ENCODE results near the gene TM9SF1. TPM values are rescaled to one million over a fixed set of nuclear protein-coding genes. Genes with fewer than 3 reads are reported as not detected.

Gene TM9SF1
- total RNA-seq, 1 donor, result 13.6 TPM

DNA sequence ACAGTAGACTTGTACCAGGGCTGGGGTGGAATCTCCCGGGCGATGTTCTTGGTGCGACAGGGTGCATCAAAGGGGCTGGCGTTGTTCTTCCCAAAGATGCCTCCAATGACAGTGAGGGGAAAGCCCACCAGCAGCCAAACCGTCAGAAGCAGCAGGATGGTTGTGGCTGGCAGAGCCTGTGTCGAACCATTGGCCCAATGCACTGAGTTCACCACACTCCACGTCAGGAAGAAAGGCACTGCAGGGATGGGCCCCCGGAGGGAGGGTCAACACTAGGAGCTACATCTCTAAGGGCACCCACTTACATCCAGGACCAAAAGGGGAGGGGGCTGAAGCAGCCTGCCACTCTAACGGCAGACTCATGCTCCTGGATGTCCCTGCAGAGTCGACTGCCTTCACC lies 4.8 kb downstream of the TM9SF1 start:
- H3K4me1 ChIP-seq (ENCODE audit: insufficient read depth, low read length), result peaks cover 37% of the 10 kb centered on the region

DNA sequence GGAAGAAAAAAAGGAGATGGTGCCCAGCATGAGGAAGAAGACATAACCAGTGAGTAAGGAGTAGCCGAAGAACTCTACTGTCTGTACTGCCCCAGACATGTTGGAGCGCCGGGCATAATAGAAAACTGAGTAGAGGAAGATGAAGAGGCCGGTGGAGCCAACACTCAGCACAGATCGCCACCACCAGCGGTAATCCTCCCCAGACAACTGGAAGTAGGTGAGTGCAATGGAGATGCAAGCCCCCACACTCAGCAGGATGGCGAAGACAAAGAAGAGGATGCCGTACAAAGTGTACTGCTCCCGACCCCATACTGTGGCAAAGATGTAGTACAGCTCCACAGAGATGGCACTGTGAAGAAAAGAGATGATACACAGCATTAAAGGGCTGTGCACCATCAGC lies 5.8 kb downstream of the TM9SF1 start:
- no peaks in the 10 kb centered on the region for H3K27me3 ChIP-seq (ENCODE audit: insufficient read depth, low read length)
- H3K4me1 ChIP-seq (ENCODE audit: insufficient read depth, low read length), result peaks cover 31% of the 10 kb centered on the region
- H3K9me3 ChIP-seq (ENCODE audit: low read depth, low read length), result no peaks in the 10 kb centered on the region
- no peak overlapping the region for H3K4me3 ChIP-seq (ENCODE audit: low read length)

More for the DNA sequence above, 4.8 kb downstream of the TM9SF1 start:
- H3K9me3 ChIP-seq (ENCODE audit: low read depth, low read length), result no peaks in the 10 kb centered on the region
- H3K27me3 ChIP-seq (ENCODE audit: insufficient read depth, low read length), result no peaks in the 10 kb centered on the region
- no peak overlapping the region for H3K4me3 ChIP-seq (ENCODE audit: low read length)

DNA sequence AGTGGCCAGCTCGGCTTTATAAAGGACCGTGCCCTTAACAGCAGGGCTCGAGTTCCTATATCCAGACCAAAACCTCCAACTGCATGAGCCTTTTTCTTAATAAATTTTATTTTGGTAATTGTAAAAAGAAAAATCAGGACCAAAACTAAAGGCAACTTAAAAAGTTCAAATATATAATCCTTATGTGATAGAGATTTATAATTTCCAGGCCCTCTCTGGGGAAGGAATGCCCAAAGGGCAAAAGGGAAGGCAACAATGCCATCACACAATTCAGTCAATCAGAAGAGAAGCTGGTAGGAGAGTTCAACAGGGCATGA lies 6.2 kb downstream of the TM9SF1 start:
- Histone ChIP-seq H3K27me3 (ENCODE audit: insufficient read depth, low read length) (no peaks in the 10 kb centered on the region), H3K4me3 (ENCODE audit: low read length) (no peak overlapping the region), H3K9me3 (ENCODE audit: low read depth, low read length) (no peaks in the 10 kb centered on the region), H3K4me1 (ENCODE audit: insufficient read depth, low read length) (peaks cover 27% of the 10 kb centered on the region)

DNA sequence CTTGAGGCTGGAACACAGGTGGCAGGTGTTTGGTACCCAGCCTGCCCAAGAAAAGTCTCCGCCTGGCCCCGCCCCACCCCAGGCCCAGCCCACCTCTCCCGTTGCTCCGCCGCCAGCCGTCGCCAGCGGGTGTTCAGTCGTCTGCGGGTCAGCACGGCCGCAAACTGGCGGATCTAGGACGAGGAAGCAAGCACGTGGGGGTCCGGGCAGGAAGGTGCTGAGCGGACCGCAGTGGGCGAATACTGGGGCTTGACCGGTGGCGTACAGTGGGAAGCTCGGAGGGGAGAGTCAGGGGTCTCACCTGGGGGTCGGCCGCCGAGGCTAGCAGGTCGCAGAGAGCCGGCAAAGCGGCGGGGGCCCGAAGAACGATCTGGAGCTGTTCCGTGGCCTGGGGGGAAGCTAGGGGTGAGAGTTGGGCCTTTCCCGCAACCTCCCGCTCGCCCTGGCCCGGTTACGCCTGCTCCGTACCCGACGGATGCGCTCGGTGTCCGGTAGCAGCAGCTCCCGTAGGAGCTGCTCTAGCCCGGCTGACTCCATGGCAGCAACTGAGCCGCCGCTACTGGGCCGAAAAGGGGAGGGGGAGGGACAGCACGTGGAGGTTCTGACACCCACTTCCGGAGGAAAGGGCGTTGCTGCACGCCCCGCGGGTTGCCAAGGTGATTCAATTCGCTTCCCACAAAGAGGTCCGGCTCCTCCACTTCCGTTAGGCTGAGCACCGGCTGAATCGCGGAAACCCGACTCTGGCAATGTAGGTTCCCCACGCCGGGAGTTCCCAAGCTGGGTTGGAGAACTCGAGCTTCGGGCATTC lies 6.8 kb downstream of the TM9SF1 start, which contains the start of gene IPO4:
TSS of gene IPO4 (minus strand) at position 566 of the 808 bp plus-strand sequence. CDS start at position 537, 29 bp downstream.
- H3K4me3 ChIP-seq (ENCODE audit: low read length), result peak within 1 kb of the TSS; percentile 57
- no peaks in the 10 kb centered on the region for H3K27me3 ChIP-seq (ENCODE audit: insufficient read depth, low read length)
- no peaks in the 10 kb centered on the region for H3K9me3 ChIP-seq (ENCODE audit: low read depth, low read length)
- H3K4me1 ChIP-seq (ENCODE audit: insufficient read depth, low read length), result peaks cover 27% of the 10 kb centered on the region

DNA sequence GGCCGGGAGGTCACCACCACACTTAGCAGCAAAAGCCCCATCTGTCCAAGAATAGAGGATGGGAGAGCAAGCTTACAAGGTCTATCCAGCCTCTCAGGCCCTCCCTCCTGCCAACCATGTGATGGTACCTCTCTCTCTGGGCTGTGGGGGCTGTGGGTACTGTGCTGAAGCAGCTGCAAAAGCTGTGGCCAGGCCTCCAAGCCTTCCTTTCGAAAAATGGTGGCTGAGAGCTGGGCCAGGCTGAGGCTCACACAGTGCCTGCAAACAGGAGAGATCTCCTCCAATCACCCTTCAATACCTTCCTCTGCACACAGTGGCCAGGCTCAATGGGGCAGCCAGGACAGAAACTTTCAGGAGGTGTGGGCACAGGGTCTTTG lies 7.7 kb downstream of the TM9SF1 start:
- no peaks in the 10 kb centered on the region for H3K9me3 ChIP-seq (ENCODE audit: low read depth, low read length)
- H3K27me3 ChIP-seq (ENCODE audit: insufficient read depth, low read length), result no peaks in the 10 kb centered on the region
- H3K4me3 ChIP-seq (ENCODE audit: low read length), result no peak overlapping the region
- peaks cover 27% of the 10 kb centered on the region for H3K4me1 ChIP-seq (ENCODE audit: insufficient read depth, low read length)

DNA sequence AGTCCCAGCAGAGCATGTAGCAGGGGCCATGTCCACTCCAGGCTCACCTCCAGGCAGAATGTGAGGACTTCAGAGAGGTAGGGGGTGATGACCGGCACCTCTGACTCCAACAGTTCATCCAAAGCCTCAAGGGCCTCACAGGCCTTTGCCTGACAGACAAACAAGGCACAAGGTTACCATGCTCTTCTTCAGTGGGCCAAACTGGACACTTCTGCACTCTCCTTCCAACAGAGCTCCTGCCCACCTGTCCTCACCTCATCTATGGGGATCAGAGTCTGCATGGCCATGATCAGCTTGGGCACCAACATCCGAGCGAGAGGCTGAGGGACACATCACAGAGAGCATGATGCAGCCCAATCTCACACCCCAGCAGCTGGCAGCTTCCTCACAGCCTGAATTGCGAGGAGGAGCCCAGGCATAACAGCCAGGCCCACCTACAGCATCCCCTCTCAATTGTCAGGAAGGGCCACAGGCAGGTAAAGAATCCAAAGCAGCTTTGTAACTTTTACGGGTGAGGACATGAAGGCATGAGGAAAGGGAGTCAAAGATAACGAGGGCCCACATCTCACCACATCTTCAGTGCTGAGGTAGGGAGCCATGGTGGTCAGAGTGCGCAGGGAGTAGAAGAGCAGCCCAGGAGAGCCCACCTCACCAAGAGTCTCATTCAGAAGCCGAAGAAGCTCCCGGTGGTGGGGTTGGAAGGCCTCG lies 8.3 kb downstream of the TM9SF1 start:
- H3K27me3 ChIP-seq (ENCODE audit: insufficient read depth, low read length), result no peaks in the 10 kb centered on the region
- H3K4me3 ChIP-seq (ENCODE audit: low read length), result no peak overlapping the region
- no peaks in the 10 kb centered on the region for H3K9me3 ChIP-seq (ENCODE audit: low read depth, low read length)
- H3K4me1 ChIP-seq (ENCODE audit: insufficient read depth, low read length), result peaks cover 27% of the 10 kb centered on the region

DNA sequence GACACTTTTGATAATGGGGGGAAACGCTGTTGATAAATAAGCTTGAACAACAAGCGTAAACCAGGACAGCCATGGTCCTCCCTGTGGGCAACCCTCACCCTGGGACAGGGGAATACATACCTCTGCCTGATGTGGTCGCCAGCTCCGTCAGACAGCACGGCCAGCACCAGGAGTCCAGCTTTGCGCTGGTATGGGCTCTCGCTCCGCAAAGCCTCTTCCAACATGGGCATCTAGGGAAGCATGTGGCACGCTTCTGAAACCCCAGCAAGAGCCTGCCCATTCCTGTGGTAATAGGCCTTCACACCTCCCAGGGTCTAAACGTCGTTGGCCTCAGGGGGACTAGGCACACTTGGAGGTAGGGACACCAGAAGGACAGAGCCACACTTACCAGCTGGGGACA lies 9.5 kb downstream of the TM9SF1 start:
- Histone ChIP-seq H3K27me3 (ENCODE audit: insufficient read depth, low read length) (no peaks in the 10 kb centered on the region), H3K4me1 (ENCODE audit: insufficient read depth, low read length) (peaks cover 27% of the 10 kb centered on the region), H3K4me3 (ENCODE audit: low read length) (no peak overlapping the region), H3K9me3 (ENCODE audit: low read depth, low read length) (no peaks in the 10 kb centered on the region)

DNA sequence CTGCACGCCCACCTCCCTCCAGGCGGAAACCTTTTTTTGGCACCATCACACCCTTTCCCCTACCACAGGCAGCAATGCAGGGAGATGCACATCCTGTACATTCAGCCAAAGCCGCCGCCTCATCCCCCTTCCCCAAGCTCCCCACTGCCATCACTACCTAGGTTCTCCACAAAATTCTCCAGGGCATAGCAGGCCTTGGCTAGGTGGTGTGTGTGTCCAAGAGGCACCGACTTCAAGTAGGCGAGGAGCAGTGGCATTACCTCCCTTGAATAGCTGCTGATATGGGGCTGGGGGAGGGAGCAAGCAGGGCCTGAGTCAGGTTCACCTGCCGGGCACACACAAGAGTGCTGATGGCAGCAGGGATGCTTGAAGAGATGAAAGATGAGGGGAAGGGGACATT lies 10.2 kb downstream of the TM9SF1 start:
- H3K9me3 ChIP-seq (ENCODE audit: low read depth, low read length), result no peaks in the 10 kb centered on the region

DNA sequence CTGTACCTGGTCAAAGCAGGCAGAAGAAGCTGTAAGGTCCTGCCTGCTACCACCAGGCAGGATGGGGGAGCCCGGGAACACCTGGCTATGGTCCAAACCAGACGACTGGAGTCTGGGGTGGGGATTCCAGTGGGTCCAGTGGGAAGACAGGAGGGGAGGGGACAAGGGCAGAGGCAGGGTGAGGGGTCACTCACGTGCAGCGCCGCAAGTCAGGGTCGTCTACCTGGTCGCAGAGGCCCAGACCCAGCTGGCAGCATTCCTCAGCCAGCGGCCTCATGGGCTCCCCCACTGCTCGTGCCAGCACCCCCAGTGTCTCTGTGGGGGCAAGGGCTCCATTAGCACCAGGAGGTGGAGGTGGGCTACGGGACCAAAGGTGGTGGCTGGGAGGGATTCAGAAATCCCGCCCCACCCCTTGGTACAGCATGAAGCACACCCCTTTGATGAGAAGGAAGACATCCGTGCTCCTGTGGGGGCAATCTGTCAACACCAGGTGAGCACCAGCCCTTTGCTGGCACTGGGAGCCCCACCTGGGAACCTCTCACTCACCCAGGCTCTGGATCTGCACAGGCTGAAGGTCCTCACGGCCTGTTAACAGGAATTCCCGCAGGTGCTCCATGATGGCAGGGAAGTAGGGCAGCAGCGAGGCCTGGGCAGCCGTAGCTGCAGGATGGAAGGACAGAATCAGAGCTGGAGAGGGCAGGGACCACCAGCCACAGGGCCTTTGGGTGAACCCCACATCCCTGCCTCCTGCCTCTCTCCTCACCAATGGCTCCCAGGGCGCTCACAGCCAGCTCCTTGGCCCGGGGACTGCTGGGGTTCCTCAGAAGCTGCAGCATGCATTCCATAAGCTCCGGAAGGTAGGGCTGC lies 10.9 kb downstream of the TM9SF1 start:
- H3K9me3 ChIP-seq (ENCODE audit: low read depth, low read length), result no peaks in the 10 kb centered on the region
- H3K4me1 ChIP-seq (ENCODE audit: insufficient read depth, low read length), result peaks cover 24% of the 10 kb centered on the region
- H3K4me3 ChIP-seq (ENCODE audit: low read length), result no peak overlapping the region
- H3K27me3 ChIP-seq (ENCODE audit: insufficient read depth, low read length), result no peaks in the 10 kb centered on the region

More for the DNA sequence above, 10.2 kb downstream of the TM9SF1 start:
- H3K4me1 ChIP-seq (ENCODE audit: insufficient read depth, low read length), result peaks cover 27% of the 10 kb centered on the region
- no peaks in the 10 kb centered on the region for H3K27me3 ChIP-seq (ENCODE audit: insufficient read depth, low read length)
- H3K4me3 ChIP-seq (ENCODE audit: low read length), result no peak overlapping the region

DNA sequence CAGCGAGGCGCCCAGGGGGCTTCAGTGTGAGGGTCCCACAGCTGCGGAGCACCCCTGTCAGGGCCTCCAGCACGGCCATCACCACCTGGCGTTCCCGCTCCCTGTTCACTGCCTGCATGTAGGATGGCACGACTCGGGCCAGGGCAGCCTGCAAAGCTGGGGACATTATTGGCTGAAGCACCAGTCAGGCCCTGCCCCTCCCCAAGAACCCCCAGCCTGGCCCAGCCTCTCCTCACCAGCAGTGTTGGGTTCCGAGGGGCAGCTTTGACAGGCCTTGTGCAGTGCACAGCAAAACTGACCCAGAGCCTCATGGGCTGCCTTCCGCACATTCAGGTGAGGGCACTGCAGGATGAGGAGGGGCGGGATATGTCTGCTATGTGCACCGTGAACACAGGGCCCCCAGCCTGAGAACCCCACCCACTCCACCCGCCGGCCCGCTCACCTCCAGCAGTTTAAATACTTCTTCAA lies 12.2 kb downstream of the TM9SF1 start:
- Histone ChIP-seq H3K9me3 (ENCODE audit: low read depth, low read length) (no peaks in the 10 kb centered on the region), H3K4me1 (ENCODE audit: insufficient read depth, low read length) (peaks cover 13% of the 10 kb centered on the region), H3K4me3 (ENCODE audit: low read length) (no peak overlapping the region), H3K27me3 (ENCODE audit: insufficient read depth, low read length) (no peaks in the 10 kb centered on the region)

DNA sequence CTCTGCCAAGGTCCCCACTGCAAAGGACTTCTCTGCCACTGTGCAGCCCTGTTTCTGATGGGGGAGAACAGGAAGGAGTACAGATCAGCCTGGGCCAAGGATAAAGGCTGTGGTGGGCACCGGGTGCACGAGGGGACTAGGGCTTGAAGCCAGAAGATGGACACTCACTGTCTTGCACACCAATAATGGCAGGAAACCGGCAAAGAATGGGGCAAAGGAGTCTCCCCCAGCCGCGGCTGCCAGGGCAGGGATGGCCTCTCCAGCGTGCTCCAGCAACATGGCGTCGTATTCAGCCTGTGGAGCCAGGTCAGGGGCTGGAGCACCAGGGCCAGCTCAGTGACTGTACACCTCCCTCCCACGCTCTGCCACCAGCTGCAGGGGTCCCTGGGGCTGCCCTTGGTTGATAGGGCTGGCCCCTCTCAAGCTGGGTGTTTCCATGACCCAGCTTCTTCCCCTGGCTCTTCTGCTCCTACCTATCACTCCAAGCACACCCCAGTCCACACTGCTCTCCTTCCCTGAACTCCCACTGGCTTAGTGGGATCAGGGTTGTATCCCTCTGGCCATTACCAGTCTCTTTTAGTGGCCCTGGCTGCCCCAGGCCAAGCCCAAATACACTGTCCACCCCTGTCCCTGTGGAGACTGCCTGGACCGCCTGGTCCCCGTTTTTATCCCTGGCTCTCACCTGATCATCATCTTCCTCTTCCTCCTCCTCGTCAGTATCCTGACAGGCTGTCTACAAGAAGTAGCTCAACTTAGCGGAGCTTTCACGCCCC lies 12.9 kb downstream of the TM9SF1 start:
- Histone ChIP-seq H3K9me3 (ENCODE audit: low read depth, low read length) (no peaks in the 10 kb centered on the region), H3K4me3 (ENCODE audit: low read length) (no peak overlapping the region), H3K27me3 (ENCODE audit: insufficient read depth, low read length) (no peaks in the 10 kb centered on the region), H3K4me1 (ENCODE audit: insufficient read depth, low read length) (peaks cover 6% of the 10 kb centered on the region)

DNA sequence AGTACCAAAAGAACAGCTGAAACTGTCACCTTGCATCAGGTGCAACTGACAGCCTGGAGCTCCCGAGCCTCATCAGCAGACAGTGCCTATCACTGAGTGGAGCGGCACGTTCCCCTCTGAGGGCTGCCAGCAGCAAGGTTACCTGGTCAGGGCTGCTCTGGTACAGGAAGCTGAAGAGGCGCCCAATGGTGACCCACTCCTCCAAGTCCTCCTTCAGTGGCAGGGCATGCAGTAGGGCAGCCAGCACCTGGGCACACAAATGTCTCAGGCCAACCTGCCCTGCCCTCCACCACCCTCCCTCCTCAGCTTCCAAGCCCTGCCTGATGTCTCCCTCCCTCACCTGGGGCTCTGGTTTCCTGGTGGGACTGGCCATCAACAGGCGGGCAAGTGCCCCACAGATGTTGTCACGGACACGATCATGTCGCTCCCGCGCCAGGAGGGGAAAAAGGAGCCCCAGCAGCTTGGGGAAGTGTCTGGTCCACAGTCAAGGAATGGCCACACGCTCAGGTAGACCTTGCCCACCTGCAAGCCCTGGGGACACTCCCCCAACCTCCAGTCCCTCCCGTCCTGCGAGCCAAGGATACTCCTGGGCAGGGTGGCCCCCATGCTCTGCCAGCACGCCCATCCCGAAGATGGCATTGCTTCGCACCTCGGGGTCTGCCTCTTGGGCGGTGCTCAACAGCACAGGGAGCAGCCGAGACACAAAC lies 13.7 kb downstream of the TM9SF1 start:
- H3K9me3 ChIP-seq (ENCODE audit: low read depth, low read length), result no peaks in the 10 kb centered on the region
- no peak overlapping the region for H3K4me3 ChIP-seq (ENCODE audit: low read length)
- no peaks in the 10 kb centered on the region for H3K4me1 ChIP-seq (ENCODE audit: insufficient read depth, low read length)
- H3K27me3 ChIP-seq (ENCODE audit: insufficient read depth, low read length), result no peaks in the 10 kb centered on the region

DNA sequence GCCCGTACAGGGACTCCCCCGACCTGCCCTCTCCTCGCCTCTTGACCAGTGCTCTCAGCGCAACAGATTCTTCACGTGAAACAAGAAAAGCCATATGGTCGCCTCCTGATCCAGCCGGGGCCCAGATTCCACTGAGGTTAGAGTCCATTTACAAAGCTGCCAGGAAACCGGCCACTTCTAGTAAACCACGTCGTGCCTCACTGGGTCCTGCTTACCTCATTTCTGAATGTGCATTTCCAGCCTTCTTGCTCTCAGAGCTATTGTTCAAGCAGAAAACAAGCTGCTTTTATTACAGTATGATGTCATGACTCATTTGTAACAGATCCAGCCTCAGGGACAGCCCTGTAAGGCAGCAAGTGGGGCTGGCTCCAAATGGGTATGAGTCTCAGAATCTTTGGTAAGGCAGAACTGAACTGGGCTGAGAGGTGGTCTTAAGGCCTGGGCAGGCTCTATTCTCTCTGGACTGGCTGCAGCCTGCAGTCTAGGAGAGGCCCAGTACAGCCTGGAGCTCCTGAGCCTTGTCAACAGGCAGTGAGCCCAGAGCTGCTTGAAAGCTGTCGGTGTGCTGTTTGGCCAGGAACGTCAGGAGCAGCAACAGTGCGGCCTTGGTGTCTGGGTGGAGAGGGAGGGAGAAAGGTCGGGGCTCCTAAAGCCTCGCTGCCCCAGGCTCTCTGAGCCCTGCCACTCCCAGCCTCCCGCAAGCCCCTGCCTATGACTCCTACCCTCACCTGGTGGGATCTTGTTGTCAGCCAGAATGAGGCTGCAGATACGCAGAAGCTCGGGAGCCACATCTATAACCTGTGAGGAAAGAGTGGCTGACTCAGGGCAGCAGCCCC lies 15.1 kb downstream of the TM9SF1 start:
- H3K4me1 ChIP-seq (ENCODE audit: insufficient read depth, low read length), result no peaks in the 10 kb centered on the region
- H3K4me3 ChIP-seq (ENCODE audit: low read length), result no peak overlapping the region
- H3K27me3 ChIP-seq (ENCODE audit: insufficient read depth, low read length), result no peaks in the 10 kb centered on the region
- no peaks in the 10 kb centered on the region for H3K9me3 ChIP-seq (ENCODE audit: low read depth, low read length)

Measured in mononuclear cell (primary cell).